ENCODE results near the gene DDX1.

DDX1 gene

GRCh38 chr2:15650616-15651366 lies 59.1 kb downstream of the DDX1 start:
- H3K36me3 ChIP-seq (ENCODE audit: control insufficient read depth in 5 of 5, insufficient read depth in 5 of 5, low read length in 5 of 5), result no peaks in the 10 kb centered on the region
- H3K9ac ChIP-seq (ENCODE audit: low read length in 5 of 5), result no peak overlapping the region
- H3K4me1 ChIP-seq (ENCODE audit: control insufficient read depth in 5 of 5, insufficient read depth in 5 of 5, low read length in 5 of 5), result peaks cover 0 to 8% (median 0%) of the 10 kb centered on the region in 5 donors
- no peaks in the 10 kb centered on the region for H3K9me3 ChIP-seq (ENCODE audit: control insufficient read depth in 5 of 5, low read length in 5 of 5)
- no peak overlapping the region for H3K4me3 ChIP-seq (ENCODE audit: low read depth in 1 of 5, low read length in 5 of 5)
- no peak overlapping the region for H3K27ac ChIP-seq (ENCODE audit: low read depth, low read length)
- H3K27me3 ChIP-seq (ENCODE audit: control insufficient read depth in 5 of 5, insufficient read depth in 4 of 5, low read length in 5 of 5), result peaks cover 0 to 13% (median 7%) of the 10 kb centered on the region in 5 donors

- Histone ChIP-seq H3K9me3 (ENCODE audit: control insufficient read depth in 5 of 5, low read length in 5 of 5) (no peaks in the 10 kb centered on the region), H3K9ac (ENCODE audit: low read length in 5 of 5) (no peak overlapping the region), H3K4me1 (ENCODE audit: control insufficient read depth in 5 of 5, insufficient read depth in 5 of 5, low read length in 5 of 5) (peaks cover 0 to 8% (median 0%) of the 10 kb centered on the region in 5 donors), H3K36me3 (ENCODE audit: control insufficient read depth in 5 of 5, insufficient read depth in 5 of 5, low read length in 5 of 5) (no peaks in the 10 kb centered on the region), H3K27ac (ENCODE audit: low read depth, low read length) (no peak overlapping the region), H3K4me3 (ENCODE audit: low read depth in 1 of 5, low read length in 5 of 5) (no peak overlapping the region), H3K27me3 (ENCODE audit: control insufficient read depth in 5 of 5, insufficient read depth in 4 of 5, low read length in 5 of 5) (peaks cover 0 to 13% (median 7%) of the 10 kb centered on the region in 5 donors)
These were observed 59.7 kb downstream of the DDX1 start for GRCh38 chr2:15651367-15651727.

DNA sequence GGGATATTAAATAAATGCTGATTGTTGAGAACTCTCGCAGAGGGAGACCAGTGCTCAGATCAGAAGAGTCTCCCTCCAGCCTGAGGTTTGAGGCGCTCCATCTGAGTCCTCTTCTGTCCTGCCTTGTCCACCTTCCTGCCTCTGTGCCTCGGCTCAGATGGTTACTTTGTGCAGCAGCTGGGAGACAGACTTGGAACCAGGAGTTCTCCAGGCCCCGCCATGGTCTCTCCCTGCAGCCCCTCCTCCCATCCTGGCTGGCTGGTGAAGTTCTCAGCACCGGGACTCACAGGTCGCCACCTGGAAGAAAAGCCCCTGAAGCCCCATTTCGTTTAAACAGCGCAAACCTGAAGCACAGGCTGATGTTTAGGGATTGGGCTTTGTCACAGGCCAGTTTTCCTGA lies 60.6 kb downstream of the DDX1 start:
- no peaks in the 10 kb centered on the region for H3K36me3 ChIP-seq (ENCODE audit: control insufficient read depth in 5 of 5, insufficient read depth in 5 of 5, low read length in 5 of 5)
- no peak overlapping the region for H3K9ac ChIP-seq (ENCODE audit: low read length in 5 of 5)
- H3K4me3 ChIP-seq (ENCODE audit: low read depth in 1 of 5, low read length in 5 of 5), result no peak overlapping the region
- H3K27me3 ChIP-seq (ENCODE audit: control insufficient read depth in 5 of 5, insufficient read depth in 4 of 5, low read length in 5 of 5), result peaks cover 0 to 13% (median 7%) of the 10 kb centered on the region in 5 donors
- H3K27ac ChIP-seq (ENCODE audit: low read depth, low read length), result no peak overlapping the region
- H3K4me1 ChIP-seq (ENCODE audit: control insufficient read depth in 5 of 5, insufficient read depth in 5 of 5, low read length in 5 of 5), result peaks cover 0 to 8% (median 0%) of the 10 kb centered on the region in 5 donors
- H3K9me3 ChIP-seq (ENCODE audit: control insufficient read depth in 5 of 5, low read length in 5 of 5), result no peaks in the 10 kb centered on the region

DNA sequence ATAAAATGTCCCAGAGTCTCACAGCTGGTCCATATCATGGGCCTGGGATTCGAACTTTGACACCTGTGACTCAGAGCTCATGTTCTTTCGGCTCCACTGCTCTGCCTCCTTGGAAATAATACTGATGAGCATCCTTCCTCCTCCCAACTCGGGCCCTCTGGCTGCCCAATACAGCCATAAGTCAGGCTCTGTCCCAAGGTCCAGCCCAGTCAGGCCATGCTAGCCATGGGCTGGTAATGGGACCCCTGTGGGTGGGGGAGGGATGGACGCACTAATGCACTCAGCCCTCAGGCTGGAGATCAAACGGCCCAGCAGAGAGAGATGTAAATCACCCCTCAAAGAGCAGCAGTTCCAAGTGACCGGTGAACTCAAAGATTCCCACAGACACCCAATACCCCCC lies 61.1 kb downstream of the DDX1 start:
- Histone ChIP-seq H3K4me3 (ENCODE audit: low read depth in 1 of 5, low read length in 5 of 5) (no peak overlapping the region), H3K9ac (ENCODE audit: low read length in 5 of 5) (no peak overlapping the region), H3K27ac (ENCODE audit: low read depth, low read length) (no peak overlapping the region), H3K4me1 (ENCODE audit: control insufficient read depth in 5 of 5, insufficient read depth in 5 of 5, low read length in 5 of 5) (peaks cover 0 to 8% (median 0%) of the 10 kb centered on the region in 5 donors), H3K27me3 (ENCODE audit: control insufficient read depth in 5 of 5, insufficient read depth in 4 of 5, low read length in 5 of 5) (peaks cover 0 to 13% (median 7%) of the 10 kb centered on the region in 5 donors), H3K36me3 (ENCODE audit: control insufficient read depth in 5 of 5, insufficient read depth in 5 of 5, low read length in 5 of 5) (no peaks in the 10 kb centered on the region), H3K9me3 (ENCODE audit: control insufficient read depth in 5 of 5, low read length in 5 of 5) (no peaks in the 10 kb centered on the region)

- peaks cover 0 to 13% (median 5%) of the 10 kb centered on the region in 5 donors for H3K27me3 ChIP-seq (ENCODE audit: control insufficient read depth in 5 of 5, insufficient read depth in 4 of 5, low read length in 5 of 5)
- H3K9me3 ChIP-seq (ENCODE audit: control insufficient read depth in 5 of 5, low read length in 5 of 5), result no peaks in the 10 kb centered on the region
- H3K27ac ChIP-seq (ENCODE audit: low read depth, low read length), result no peak overlapping the region
- H3K4me3 ChIP-seq (ENCODE audit: low read depth in 1 of 5, low read length in 5 of 5), result no peak overlapping the region
- H3K4me1 ChIP-seq (ENCODE audit: control insufficient read depth in 5 of 5, insufficient read depth in 5 of 5, low read length in 5 of 5), result peaks cover 0 to 8% (median 0%) of the 10 kb centered on the region in 5 donors
- H3K36me3 ChIP-seq (ENCODE audit: control insufficient read depth in 5 of 5, insufficient read depth in 5 of 5, low read length in 5 of 5), result no peaks in the 10 kb centered on the region
- H3K9ac ChIP-seq (ENCODE audit: low read length in 5 of 5), result no peak overlapping the region
These were observed 62.4 kb downstream of the DDX1 start for GRCh38 chr2:15653806-15654726.

- no peaks in the 10 kb centered on the region for H3K36me3 ChIP-seq (ENCODE audit: control insufficient read depth in 5 of 5, insufficient read depth in 5 of 5, low read length in 5 of 5)
- no peak overlapping the region for H3K4me3 ChIP-seq (ENCODE audit: low read depth in 1 of 5, low read length in 5 of 5)
- H3K27ac ChIP-seq (ENCODE audit: low read depth, low read length), result no peak overlapping the region
- peaks cover 0 to 13% (median 5%) of the 10 kb centered on the region in 5 donors for H3K27me3 ChIP-seq (ENCODE audit: control insufficient read depth in 5 of 5, insufficient read depth in 4 of 5, low read length in 5 of 5)
- peaks cover 0 to 4% (median 0%) of the 10 kb centered on the region in 5 donors for H3K4me1 ChIP-seq (ENCODE audit: control insufficient read depth in 5 of 5, insufficient read depth in 5 of 5, low read length in 5 of 5)
- H3K9ac ChIP-seq (ENCODE audit: low read length in 5 of 5), result no peak overlapping the region
- H3K9me3 ChIP-seq (ENCODE audit: control insufficient read depth in 5 of 5, low read length in 5 of 5), result no peaks in the 10 kb centered on the region
These were observed 63.0 kb downstream of the DDX1 start for GRCh38 chr2:15654727-15655073.

DNA sequence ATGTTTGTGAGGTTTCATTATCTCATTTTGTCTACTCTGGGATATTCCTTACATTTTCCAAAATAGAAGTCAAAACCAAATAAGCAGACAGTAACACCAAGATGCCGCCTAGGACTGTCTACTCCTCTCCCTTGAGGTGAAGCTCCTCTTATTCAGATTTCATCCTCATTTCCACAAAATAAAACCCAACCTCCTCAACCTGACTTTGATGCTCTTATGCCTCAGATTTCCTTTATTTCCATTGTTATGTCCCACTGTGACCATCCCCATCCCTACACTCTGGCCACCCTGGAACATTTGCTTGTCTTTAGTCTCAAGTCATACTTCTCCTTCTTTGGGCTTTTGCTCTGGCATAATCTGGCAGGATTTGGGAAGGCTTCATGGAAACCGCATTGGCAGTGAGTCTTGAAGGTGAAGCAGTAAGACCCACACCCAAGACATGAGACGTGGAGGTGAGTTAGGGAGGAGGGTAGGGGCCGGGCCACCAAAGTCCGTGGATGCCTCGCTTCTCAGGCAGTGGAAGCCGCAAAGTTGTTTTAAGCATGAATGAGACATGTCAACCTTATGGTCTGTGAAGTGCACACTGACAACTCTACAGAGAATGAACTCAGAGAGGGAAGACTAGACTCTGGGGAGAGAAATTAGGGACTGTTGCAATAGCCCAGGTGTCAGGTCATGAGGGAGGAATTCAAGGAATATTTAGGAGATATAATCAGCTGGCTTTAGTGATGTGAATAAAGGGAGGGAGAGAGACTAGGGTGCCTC lies 63.6 kb downstream of the DDX1 start:
- Histone ChIP-seq H3K27me3 (ENCODE audit: control insufficient read depth in 5 of 5, insufficient read depth in 4 of 5, low read length in 5 of 5) (peaks cover 0 to 13% (median 4%) of the 10 kb centered on the region in 5 donors), H3K27ac (ENCODE audit: low read depth, low read length) (no peak overlapping the region), H3K4me3 (ENCODE audit: low read depth in 1 of 5, low read length in 5 of 5) (no peak overlapping the region), H3K9ac (ENCODE audit: low read length in 5 of 5) (no peak overlapping the region), H3K9me3 (ENCODE audit: control insufficient read depth in 5 of 5, low read length in 5 of 5) (no peaks in the 10 kb centered on the region), H3K36me3 (ENCODE audit: control insufficient read depth in 5 of 5, insufficient read depth in 5 of 5, low read length in 5 of 5) (no peaks in the 10 kb centered on the region), H3K4me1 (ENCODE audit: control insufficient read depth in 5 of 5, insufficient read depth in 5 of 5, low read length in 5 of 5) (no peaks in the 10 kb centered on the region)

DNA sequence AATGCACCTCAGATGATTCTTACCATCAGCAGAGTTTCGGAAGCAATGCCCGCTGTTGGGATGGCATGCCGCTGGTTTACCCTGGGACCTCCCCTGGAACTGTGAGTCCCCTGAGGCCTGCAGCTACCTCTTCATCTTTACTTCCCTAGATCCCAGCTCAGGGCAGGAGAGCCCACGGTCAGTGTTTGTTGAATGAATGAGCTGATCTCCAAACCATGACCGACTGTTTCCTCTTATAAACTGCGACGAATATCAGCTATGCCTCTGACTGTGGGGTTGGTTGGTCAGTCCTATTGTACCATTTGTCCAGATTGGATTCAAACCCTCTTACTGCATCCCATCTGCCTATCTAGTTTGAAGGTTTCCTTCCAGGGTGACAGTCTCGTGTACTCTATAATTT lies 64.4 kb downstream of the DDX1 start:
- H3K4me3 ChIP-seq (ENCODE audit: low read depth in 1 of 5, low read length in 5 of 5), result no peak overlapping the region
- no peaks in the 10 kb centered on the region for H3K4me1 ChIP-seq (ENCODE audit: control insufficient read depth in 5 of 5, insufficient read depth in 5 of 5, low read length in 5 of 5)
- H3K27me3 ChIP-seq (ENCODE audit: control insufficient read depth in 5 of 5, insufficient read depth in 4 of 5, low read length in 5 of 5), result peaks cover 0 to 10% (median 2%) of the 10 kb centered on the region in 5 donors
- no peak overlapping the region for H3K27ac ChIP-seq (ENCODE audit: low read depth, low read length)
- no peaks in the 10 kb centered on the region for H3K36me3 ChIP-seq (ENCODE audit: control insufficient read depth in 5 of 5, insufficient read depth in 5 of 5, low read length in 5 of 5)
- no peak overlapping the region for H3K9ac ChIP-seq (ENCODE audit: low read length in 5 of 5)
- no peaks in the 10 kb centered on the region for H3K9me3 ChIP-seq (ENCODE audit: control insufficient read depth in 5 of 5, low read length in 5 of 5)

DNA sequence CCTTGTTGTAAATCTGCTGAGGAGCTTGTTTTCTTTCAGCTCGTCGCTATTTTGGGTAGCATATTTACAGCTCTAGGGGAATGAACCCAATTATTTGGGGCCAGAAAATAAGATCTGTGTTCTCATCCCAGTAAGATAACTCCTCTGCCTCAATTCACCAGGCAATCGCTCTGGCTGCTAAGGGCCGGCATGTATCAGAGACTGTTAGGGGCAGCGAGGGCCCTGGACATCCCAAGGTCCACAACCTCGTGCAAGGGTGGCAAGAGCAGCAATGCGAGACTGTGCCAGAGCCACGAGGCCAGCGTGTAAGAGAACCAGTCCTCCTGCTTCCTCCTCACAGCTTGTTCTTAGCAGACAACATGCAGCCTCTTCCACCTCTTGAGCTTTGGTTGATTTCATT lies 66.1 kb downstream of the DDX1 start:
- Histone ChIP-seq H3K27ac (ENCODE audit: low read depth, low read length) (no peak overlapping the region), H3K9ac (ENCODE audit: low read length in 5 of 5) (no peak overlapping the region), H3K9me3 (ENCODE audit: control insufficient read depth in 5 of 5, low read length in 5 of 5) (no peaks in the 10 kb centered on the region), H3K4me1 (ENCODE audit: control insufficient read depth in 5 of 5, insufficient read depth in 5 of 5, low read length in 5 of 5) (no peaks in the 10 kb centered on the region), H3K36me3 (ENCODE audit: control insufficient read depth in 5 of 5, insufficient read depth in 5 of 5, low read length in 5 of 5) (no peaks in the 10 kb centered on the region), H3K4me3 (ENCODE audit: low read depth in 1 of 5, low read length in 5 of 5) (no peak overlapping the region), H3K27me3 (ENCODE audit: control insufficient read depth in 5 of 5, insufficient read depth in 4 of 5, low read length in 5 of 5) (peaks cover 0 to 7% (median 2%) of the 10 kb centered on the region in 5 donors)
